ENCODE results near the gene SLC7A7.

- TF ChIP-seq CTCF (IDR thresholded peaks at IDR 0.05; ENCODE audit: low read length) (no peak), EZH2phosphoT487 (IDR thresholded peaks at IDR 0.05; ENCODE audit: low read length) (no peak)
Measured at GRCh38 chr14:22733829-22734228, 81.4 kb downstream of the SLC7A7 start.
